IMR-90 (cell line): ENCODE measurements around the gene RIMS3. TPM values are rescaled to one million over a fixed set of nuclear protein-coding genes. Genes with fewer than 3 reads are reported as not detected.

Experiments
- ATAC-seq: fragments of 200-7000 bp; cut with Tn5 transposase; 2 replicates; pipeline ENCODE4 v1.9.1; 2020; ENCODE audit warnings: low read depth, mild to moderate bottlenecking, moderate library complexity
- BruUV-seq: library from RNA; stranded (reverse); fragments of 400-500 nt; replicated peaks from 2 replicates; lab custom pipeline; 2021; lab: Mats Ljungman, UMichigan
- CTCF ChIA-PET: fragments of 300-600 bp; formaldehyde crosslinking; extraction: SDS; loops from one replicate; lab custom pipeline; 2021; ENCODE audit warnings: antibody characterized with exemption; lab: Yijun Ruan, JAX
- POLR2A ChIA-PET: fragments of 300-600 bp; sonication (Branson Sonifier 250); formaldehyde crosslinking; loops from one replicate; lab custom pipeline; 2022; ENCODE audit warnings: antibody characterized with exemption; ENCODE audit not compliant: unreplicated experiment; lab: Charles Lee
- DNase-seq: peaks from one replicate; pipeline ENCODE4 v3.0.0; 2013
- H2AFZ ChIP-seq: replicated peaks from 2 replicates; pipeline ENCODE3; 2013; ENCODE audit warnings: low read length, mild to moderate bottlenecking; ENCODE audit not compliant: poor library complexity
- H2AK5ac ChIP-seq: 2 replicates; pipeline ENCODE4 v1.6.1; 2013; ENCODE audit warnings: low read depth, low read length, inconsistent platforms
- H2AK9ac ChIP-seq: replicated peaks from 2 replicates; pipeline ENCODE3; 2013; ENCODE audit warnings: mild to moderate bottlenecking, low read depth, low read length, moderate library complexity; ENCODE audit not compliant: poor library complexity
- H2BK120ac ChIP-seq: 2 replicates; pipeline ENCODE4 v1.6.1; 2013; ENCODE audit warnings: low read depth, low read length, inconsistent platforms
- H2BK15ac ChIP-seq: 3 replicates; pipeline ENCODE4 v1.6.1; 2013; ENCODE audit warnings: low read depth, low read length, inconsistent platforms
- H2BK20ac ChIP-seq: 2 replicates; pipeline ENCODE4 v1.6.1; 2013; ENCODE audit warnings: low read depth, mild to moderate bottlenecking, inconsistent platforms, low read length, moderate library complexity
- H2BK5ac ChIP-seq: 2 replicates; pipeline ENCODE4 v1.6.1; 2013; ENCODE audit warnings: mild to moderate bottlenecking, low read depth, low read length, inconsistent platforms; ENCODE audit not compliant: poor library complexity, severe bottlenecking
- H3K14ac ChIP-seq: replicated peaks from 2 replicates; pipeline ENCODE4 v1.6.1; 2013; ENCODE audit warnings: low read depth, low read length, inconsistent platforms
- H3K18ac ChIP-seq: 2 replicates; pipeline ENCODE4 v1.6.1; 2013; ENCODE audit warnings: low read depth, low read length, control low read depth
- H3K23ac ChIP-seq: 2 replicates; pipeline ENCODE4 v1.6.1; 2013; ENCODE audit warnings: low read depth, low read length, inconsistent platforms
- H3K27ac ChIP-seq: 2 replicates; pipeline ENCODE4 v1.5.1; 2013; ENCODE audit warnings: mild to moderate bottlenecking, control low read depth, low read length; ENCODE audit not compliant: insufficient read depth
- H3K27me3 ChIP-seq: 2 replicates; pipeline ENCODE4 v1.6.1; 2013; ENCODE audit warnings: low read length; ENCODE audit not compliant: control insufficient read depth, insufficient read depth
- H3K36me3 ChIP-seq: 2 replicates; pipeline ENCODE4 v1.6.1; 2013; ENCODE audit warnings: low read length, mixed read lengths; ENCODE audit not compliant: control insufficient read depth, insufficient read depth
- H3K4ac ChIP-seq: 2 replicates; pipeline ENCODE4 v1.6.1; 2013; ENCODE audit warnings: low read depth, low read length, inconsistent platforms
- H3K4me1 ChIP-seq: 2 replicates; pipeline ENCODE4 v1.6.1; 2013; ENCODE audit warnings: low read length, mixed read lengths; ENCODE audit not compliant: control insufficient read depth, insufficient read depth
- H3K4me2 ChIP-seq: 2 replicates; pipeline ENCODE4 v1.6.1; 2013; ENCODE audit warnings: low read depth, mild to moderate bottlenecking, control low read depth, low read length, moderate library complexity
- H3K4me3 ChIP-seq: 2 replicates; pipeline ENCODE4 v1.5.1; 2013; ENCODE audit warnings: low read depth, mild to moderate bottlenecking, control low read depth, low read length, moderate library complexity; ENCODE audit not compliant: insufficient read depth
- H3K56ac ChIP-seq: 2 replicates; pipeline ENCODE4 v1.6.1; 2013; ENCODE audit warnings: low read length, inconsistent platforms; ENCODE audit not compliant: insufficient read depth; ENCODE audit errors: extremely low read depth
- H3K79me1 ChIP-seq, 2 experiments: 2 replicates each; pipeline ENCODE4 v1.6.1; 2013; ENCODE audit warnings: low read length in 2 of 2, inconsistent platforms in 1 of 2, low read depth in 1 of 2
- H3K9ac ChIP-seq: 2 replicates; pipeline ENCODE4 v1.6.1; 2013; ENCODE audit warnings: low read depth, low read length, control low read depth
- H3K9me1 ChIP-seq: 2 replicates; pipeline ENCODE4 v1.6.1; 2013; ENCODE audit warnings: low read length, inconsistent platforms; ENCODE audit not compliant: insufficient read depth
- H3K9me3 ChIP-seq: 2 replicates; pipeline ENCODE4 v1.6.1; 2013; ENCODE audit warnings: low read length; ENCODE audit not compliant: control insufficient read depth, insufficient read depth
- H4K20me1 ChIP-seq: 2 replicates; pipeline ENCODE4 v1.6.1; 2013; ENCODE audit warnings: low read length, inconsistent platforms; ENCODE audit not compliant: insufficient read depth
- H4K5ac ChIP-seq: 2 replicates; pipeline ENCODE4 v1.6.1; 2013; ENCODE audit warnings: mild to moderate bottlenecking, low read depth, low read length, control low read depth
- H4K8ac ChIP-seq, 2 experiments: 2 replicates each; pipeline ENCODE4 v1.6.1; 2013; ENCODE audit warnings: low read depth in 2 of 2, low read length in 2 of 2, control low read depth in 1 of 2, inconsistent platforms in 1 of 2
- H4K91ac ChIP-seq: 2 replicates; pipeline ENCODE4 v1.6.1; 2013; ENCODE audit warnings: low read depth, low read length, inconsistent platforms; ENCODE audit not compliant: insufficient read depth
- BHLHE40 ChIP-seq: fragments of 150-350 bp; IDR thresholded peaks from 2 replicates; pipeline ENCODE4 v1.6.1; 2016; ENCODE audit warnings: mild to moderate bottlenecking, low read depth, low read length
- CEBPB ChIP-seq: IDR thresholded peaks from 2 replicates; pipeline ENCODE4 v1.6.1; 2012; ENCODE audit warnings: low read depth, low read length, improper control_type of control experiment
- CHD1 ChIP-seq: IDR thresholded peaks from 2 replicates; pipeline ENCODE4 v1.6.1; 2012; ENCODE audit warnings: low read depth, low read length, improper control_type of control experiment
- FOS ChIP-seq: fragments of 150-350 bp; IDR thresholded peaks from 2 replicates; pipeline ENCODE4 v1.6.1; 2016; ENCODE audit warnings: low read depth, low read length
- MAFK ChIP-seq: IDR thresholded peaks from 2 replicates; pipeline ENCODE4 v1.6.1; 2012; ENCODE audit warnings: low read depth, low read length, improper control_type of control experiment
- MAZ ChIP-seq: IDR thresholded peaks from 2 replicates; pipeline ENCODE4 v1.6.1; 2012; ENCODE audit warnings: low read depth, mild to moderate bottlenecking, low read length, improper control_type of control experiment, moderate library complexity, borderline replicate concordance
- MXI1 ChIP-seq: IDR thresholded peaks from 2 replicates; pipeline ENCODE4 v1.6.1; 2012; ENCODE audit warnings: low read depth, mild to moderate bottlenecking, low read length, moderate library complexity, borderline replicate concordance
- NFE2L2 ChIP-seq: fragments of 150-350 bp; IDR thresholded peaks from 2 replicates; pipeline ENCODE4 v1.6.1; 2016; ENCODE audit warnings: low read depth, mild to moderate bottlenecking, low read length
- POLR2A ChIP-seq: IDR thresholded peaks from 2 replicates; pipeline ENCODE4 v1.6.1; 2012; ENCODE audit warnings: mild to moderate bottlenecking, low read depth, low read length
- RAD21 ChIP-seq: IDR thresholded peaks from 2 replicates; pipeline ENCODE4 v1.6.1; 2012; ENCODE audit warnings: low read length, improper control_type of control experiment
- RCOR1 ChIP-seq: IDR thresholded peaks from 2 replicates; pipeline ENCODE4 v1.6.1; 2012; ENCODE audit warnings: mild to moderate bottlenecking, low read length, improper control_type of control experiment; ENCODE audit not compliant: insufficient replicate concordance
- RFX5 ChIP-seq: IDR thresholded peaks from 2 replicates; pipeline ENCODE4 v1.8.0; 2012; ENCODE audit warnings: low read depth, mild to moderate bottlenecking, low read length, moderate library complexity
- SMC3 ChIP-seq: fragments of 150-350 bp; IDR thresholded peaks from 2 replicates; pipeline ENCODE4 v1.6.1; 2016; ENCODE audit warnings: low read depth, mild to moderate bottlenecking, antibody characterized with exemption, low read length, moderate library complexity
- WGBS, 2 experiments: methylation state at CpG; one replicate each; pipeline versions ENCODE4 v1.1.5 to v1.1.7; 2013; ENCODE audit warnings: missing lambda C conversion rate in 2 of 2; ENCODE audit not compliant: insufficient read length in 1 of 2; ENCODE audit errors: extremely low coverage in 2 of 2; 5-methylcytosine and 5-hydroxymethylcytosine counted together
- dilution Hi-C: fragments of 300-500 bp; cut with HindIII; formaldehyde crosslinking; loops from one replicate; pipeline ENCODE4 v1.14.3; 2018; ENCODE audit warnings: low sequenced_read_pairs; ENCODE audit not compliant: unreplicated experiment
- in situ Hi-C: fragments of 300-500 bp; cut with MboI; formaldehyde crosslinking; loops from 3 replicates; pipeline ENCODE4 v1.14.3; 2019; ENCODE audit warnings: low sequenced_read_pairs, inconsistent platforms, mixed read lengths
- intact Hi-C: fragments of 100-400 bp; cut with micrococcal nuclease; formaldehyde crosslinking; loops from 2 replicates; pipeline ENCODE4 v1.10.0; 2022
- polyA plus RNA-seq, 3 experiments: library from polyadenylated mRNA; depleted of rRNA; stranded (reverse); fragments of >200 nt; gene quantifications; 2 replicates each; pipeline ENCODE4 v1.2.3, GENCODE V29; 2012; ENCODE audit warnings: low replicate concordance in 1 of 3
- total RNA-seq: library from RNA; depleted of rRNA; stranded (reverse); fragments of >200 nt; gene quantifications from 2 replicates; pipeline ENCODE4 v1.2.3, GENCODE V29; 2012
- TF ChIP-seq, protein P1 (sequence below): fragments of 150-350 bp; IDR thresholded peaks from 2 replicates; pipeline ENCODE4 v1.6.1; 2017; ENCODE audit warnings: mild to moderate bottlenecking, antibody characterized with exemption, low read length, low read depth
- TF ChIP-seq, protein P2 (sequence below): fragments of 150-350 bp; IDR thresholded peaks from 2 replicates; pipeline ENCODE4 v1.6.1; 2016; ENCODE audit warnings: low read depth, mild to moderate bottlenecking, low read length, moderate library complexity, borderline replicate concordance
- TF ChIP-seq, protein P3 (sequence below): conservative IDR thresholded peaks from 2 replicates; pipeline ENCODE4 v1.5.1; 2012; ENCODE audit warnings: mild to moderate bottlenecking, low read depth, low read length, improper control_type of control experiment

RIMS3 gene
- total and polyA plus RNA-seq, 2 of the 4 experiments (the other 2 are of a cell fraction), result 0.10 to 0.36 TPM

DNA sequence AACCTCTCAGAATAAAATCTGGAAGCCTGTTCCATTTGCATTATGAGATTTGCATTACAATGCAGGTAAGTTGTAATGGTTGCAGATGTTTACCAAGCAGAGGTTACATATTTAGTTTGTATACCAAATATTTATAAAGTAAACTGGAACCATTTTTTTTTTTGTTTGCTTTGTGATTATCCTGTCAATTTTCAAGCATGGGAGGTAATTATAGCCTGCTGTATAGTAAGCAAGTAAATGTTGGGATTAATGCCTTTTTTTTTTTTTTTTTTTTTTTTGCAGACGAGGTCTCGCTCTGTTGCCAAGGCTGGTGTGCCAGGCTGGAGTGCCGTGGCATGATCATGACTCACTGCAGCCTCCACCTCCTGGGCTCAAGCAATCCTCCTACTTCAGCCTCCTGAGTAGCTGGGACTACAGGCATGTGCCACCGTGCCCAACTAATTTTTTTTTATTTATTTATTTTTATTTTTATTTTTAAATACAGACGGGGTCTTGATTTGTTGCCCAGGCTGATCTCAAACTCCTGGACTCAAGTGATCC, 47.0 kb upstream of the RIMS3 start:
- H3K4me3 ChIP-seq, result no peak overlapping the region
- no peaks in the 10 kb centered on the region for H4K20me1 ChIP-seq
- DNase-seq (no peak), ATAC-seq (no peak)
- H3K14ac ChIP-seq, result no peak overlapping the region
- H3K27me3 ChIP-seq, result no peaks in the 10 kb centered on the region
- no peak overlapping the region for H3K27ac ChIP-seq
- no peak for TF ChIP-seq MAFK
- TF ChIP-seq SMC3, result no peak
- TF ChIP-seq, protein P1, sequence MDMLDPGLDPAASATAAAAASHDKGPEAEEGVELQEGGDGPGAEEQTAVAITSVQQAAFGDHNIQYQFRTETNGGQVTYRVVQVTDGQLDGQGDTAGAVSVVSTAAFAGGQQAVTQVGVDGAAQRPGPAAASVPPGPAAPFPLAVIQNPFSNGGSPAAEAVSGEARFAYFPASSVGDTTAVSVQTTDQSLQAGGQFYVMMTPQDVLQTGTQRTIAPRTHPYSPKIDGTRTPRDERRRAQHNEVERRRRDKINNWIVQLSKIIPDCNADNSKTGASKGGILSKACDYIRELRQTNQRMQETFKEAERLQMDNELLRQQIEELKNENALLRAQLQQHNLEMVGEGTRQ, result no peak
- TF ChIP-seq FOS, result no peak
- TF ChIP-seq, protein P2, sequence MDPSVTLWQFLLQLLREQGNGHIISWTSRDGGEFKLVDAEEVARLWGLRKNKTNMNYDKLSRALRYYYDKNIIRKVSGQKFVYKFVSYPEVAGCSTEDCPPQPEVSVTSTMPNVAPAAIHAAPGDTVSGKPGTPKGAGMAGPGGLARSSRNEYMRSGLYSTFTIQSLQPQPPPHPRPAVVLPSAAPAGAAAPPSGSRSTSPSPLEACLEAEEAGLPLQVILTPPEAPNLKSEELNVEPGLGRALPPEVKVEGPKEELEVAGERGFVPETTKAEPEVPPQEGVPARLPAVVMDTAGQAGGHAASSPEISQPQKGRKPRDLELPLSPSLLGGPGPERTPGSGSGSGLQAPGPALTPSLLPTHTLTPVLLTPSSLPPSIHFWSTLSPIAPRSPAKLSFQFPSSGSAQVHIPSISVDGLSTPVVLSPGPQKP, result no peak
- TF ChIP-seq, protein P3, sequence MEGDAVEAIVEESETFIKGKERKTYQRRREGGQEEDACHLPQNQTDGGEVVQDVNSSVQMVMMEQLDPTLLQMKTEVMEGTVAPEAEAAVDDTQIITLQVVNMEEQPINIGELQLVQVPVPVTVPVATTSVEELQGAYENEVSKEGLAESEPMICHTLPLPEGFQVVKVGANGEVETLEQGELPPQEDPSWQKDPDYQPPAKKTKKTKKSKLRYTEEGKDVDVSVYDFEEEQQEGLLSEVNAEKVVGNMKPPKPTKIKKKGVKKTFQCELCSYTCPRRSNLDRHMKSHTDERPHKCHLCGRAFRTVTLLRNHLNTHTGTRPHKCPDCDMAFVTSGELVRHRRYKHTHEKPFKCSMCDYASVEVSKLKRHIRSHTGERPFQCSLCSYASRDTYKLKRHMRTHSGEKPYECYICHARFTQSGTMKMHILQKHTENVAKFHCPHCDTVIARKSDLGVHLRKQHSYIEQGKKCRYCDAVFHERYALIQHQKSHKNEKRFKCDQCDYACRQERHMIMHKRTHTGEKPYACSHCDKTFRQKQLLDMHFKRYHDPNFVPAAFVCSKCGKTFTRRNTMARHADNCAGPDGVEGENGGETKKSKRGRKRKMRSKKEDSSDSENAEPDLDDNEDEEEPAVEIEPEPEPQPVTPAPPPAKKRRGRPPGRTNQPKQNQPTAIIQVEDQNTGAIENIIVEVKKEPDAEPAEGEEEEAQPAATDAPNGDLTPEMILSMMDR, result no peak
- no peak for TF ChIP-seq BHLHE40
- no peak for TF ChIP-seq POLR2A
- no peak for TF ChIP-seq RCOR1
- TF ChIP-seq NFE2L2, result no peak
- TF ChIP-seq RFX5, result no peak
- TF ChIP-seq RAD21, result no peak
- no peak for TF ChIP-seq MXI1
- no peak for TF ChIP-seq CHD1
- TF ChIP-seq CEBPB, result no peak
- no peak for TF ChIP-seq MAZ
- peak overlapping the region; percentile 20 for H2BK5ac ChIP-seq
- no peak overlapping the region for H3K9ac ChIP-seq
- BruUV-seq, result no TSS peak
- H2AFZ ChIP-seq, result no peak overlapping the region
- H3K4me1 ChIP-seq, result peaks cover 3% of the 10 kb centered on the region
- H3K9me3 ChIP-seq, result no peaks in the 10 kb centered on the region
- ChIA-PET POLR2A (no interaction called here), CTCF (no interaction called here)
- H3K36me3 ChIP-seq, result 0 out of 2 replicates have a peak, but pooled peaks cover 1% of the 10 kb centered on the region
- WGBS, 2 experiments, result no CpG with 5 or more reads among the region's 5 CpGs
- H2AK5ac ChIP-seq, result no peak overlapping the region
- no peak overlapping the region for H4K8ac ChIP-seq
- intact Hi-C loops, result no loop called here
- H3K18ac ChIP-seq, result no peak overlapping the region
- no peak overlapping the region for H3K56ac ChIP-seq
- peaks cover 5% of the 10 kb centered on the region for H3K9me1 ChIP-seq
- H4K91ac ChIP-seq, result no peak overlapping the region; the same call in 1 of the 2 replicates
- H4K5ac ChIP-seq, result no peak overlapping the region
- peak overlapping the region; percentile 52; the same call in 1 of the 2 replicates for H2BK120ac ChIP-seq
- no peak overlapping the region for H3K23ac ChIP-seq
- no peak overlapping the region for H2AK9ac ChIP-seq
- peak overlapping the region; percentile 50; the same call in 1 of the 2 replicates for H3K4ac ChIP-seq
- no peak overlapping the region for H3K4me2 ChIP-seq
- H3K79me1 ChIP-seq, result peaks cover 33 to 58% of the 10 kb centered on the region in 2 experiments
- H2BK20ac ChIP-seq, result no peak overlapping the region
- in situ Hi-C loops, result no loop called here
- H2BK15ac ChIP-seq, result no peak overlapping the region
- dilution Hi-C loops, result no loop called here
